ENCODE results near the gene UBA3.

- no peak for TF ChIP-seq POLR2A (IDR thresholded peaks at IDR 0.05)
- no peak for TF ChIP-seq CTCF (IDR thresholded peaks at IDR 0.05)
These were observed 41.8 kb upstream of the UBA3 start for GRCh38 chr3:69121950-69122349.

Measured in uterus (tissue), 2 donors.